GM21528 (cell line): ENCODE data around the gene OCIAD1.
A peak's percentile ranks its signal among the peaks of the same experiment; 100 is the strongest.
"Not testable (repeated sequence)": the region's sequence is repeated elsewhere in the genome, so short reads cannot be mapped to it uniquely, and the experiment has no call there.

ENCODE experiments used
- ATAC-seq: cut with Tn5 transposase; IDR thresholded peaks from one replicate; pipeline ENCODE4 v1.9.1; 2021; ENCODE audit warnings: mild to moderate bottlenecking, moderate library complexity; ENCODE audit not compliant: unreplicated experiment, low FRiP score

OCIAD1 gene

GRCh38 chr4:48879561-48880442 lies 48.9 kb downstream of the OCIAD1 start:
- no peak for ATAC-seq

DNA sequence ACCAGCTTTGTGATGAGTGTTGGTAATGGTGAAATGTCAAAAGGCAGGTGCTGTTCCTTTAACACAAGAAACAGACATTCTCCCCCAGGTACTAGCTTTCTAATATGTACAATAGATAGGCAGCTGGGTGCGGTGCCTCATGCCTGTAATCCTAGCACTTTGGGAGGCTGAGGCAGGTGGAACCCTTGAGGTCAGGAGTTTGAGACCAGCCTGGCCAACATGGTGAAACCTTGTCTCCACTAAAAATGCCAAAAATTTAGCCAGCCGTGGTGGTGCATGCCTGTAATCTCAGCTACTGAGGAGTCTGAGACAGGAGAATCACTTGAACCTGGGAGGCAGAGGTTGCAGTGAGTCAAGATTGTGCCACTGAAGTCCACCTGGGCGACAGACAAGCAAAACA lies 50.8 kb downstream of the OCIAD1 start:
- not testable (repeated sequence) for ATAC-seq

GRCh38 chr4:48889750-48890149 lies 58.9 kb downstream of the OCIAD1 start:
- not testable (repeated sequence) for ATAC-seq

GRCh38 chr4:48891028-48891619 lies 60.2 kb downstream of the OCIAD1 start:
- no peak for ATAC-seq

DNA sequence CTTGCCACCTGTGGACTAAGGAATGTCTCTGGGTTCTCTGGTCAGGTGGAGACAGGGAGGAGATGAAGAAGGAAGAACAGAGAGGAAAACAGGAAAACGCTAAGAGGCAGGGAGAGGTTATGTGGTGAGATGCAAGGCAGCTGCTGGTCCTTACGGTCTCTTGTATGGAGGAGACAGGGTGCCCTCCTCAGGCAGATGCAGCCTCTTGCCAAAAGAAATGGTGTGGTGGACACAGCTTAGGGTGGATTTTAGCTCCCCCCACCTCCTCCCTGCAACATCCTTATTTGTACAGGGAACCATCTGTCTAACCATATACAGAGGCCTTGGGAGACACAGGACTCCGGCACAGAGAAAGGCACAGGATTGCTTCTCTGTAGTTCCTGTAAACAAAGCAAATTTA lies 66.0 kb downstream of the OCIAD1 start:
- ATAC-seq, result no peak

GRCh38 chr4:48898733-48899431 lies 68.0 kb downstream of the OCIAD1 start:
- no peak for ATAC-seq

GRCh38 chr4:48899432-48899749 lies 68.5 kb downstream of the OCIAD1 start:
- ATAC-seq, result no peak

DNA sequence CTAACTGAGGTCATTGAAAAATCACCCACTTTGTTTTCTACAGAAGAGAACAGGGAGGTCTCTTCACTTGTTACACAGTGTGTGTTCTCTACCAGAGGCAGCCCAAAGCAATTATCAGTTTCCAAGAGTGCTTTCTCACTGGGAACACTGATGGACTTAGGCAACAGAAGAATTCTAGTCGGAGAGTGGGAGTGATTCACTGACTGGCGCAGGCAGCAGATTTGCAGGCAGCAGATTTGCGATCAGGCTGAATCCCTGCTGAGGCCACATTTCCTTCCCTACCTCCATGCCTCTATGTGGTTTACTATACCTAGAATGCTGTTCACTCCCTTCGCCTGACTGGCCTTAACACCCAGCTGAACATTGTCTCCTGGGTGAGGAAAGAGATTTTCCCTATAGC lies 69.1 kb downstream of the OCIAD1 start:
- no peak for ATAC-seq

GRCh38 chr4:48901196-48901595 lies 70.3 kb downstream of the OCIAD1 start:
- no peak for ATAC-seq

GRCh38 chr4:48902266-48902665 lies 71.4 kb downstream of the OCIAD1 start:
- ATAC-seq, result no peak

DNA sequence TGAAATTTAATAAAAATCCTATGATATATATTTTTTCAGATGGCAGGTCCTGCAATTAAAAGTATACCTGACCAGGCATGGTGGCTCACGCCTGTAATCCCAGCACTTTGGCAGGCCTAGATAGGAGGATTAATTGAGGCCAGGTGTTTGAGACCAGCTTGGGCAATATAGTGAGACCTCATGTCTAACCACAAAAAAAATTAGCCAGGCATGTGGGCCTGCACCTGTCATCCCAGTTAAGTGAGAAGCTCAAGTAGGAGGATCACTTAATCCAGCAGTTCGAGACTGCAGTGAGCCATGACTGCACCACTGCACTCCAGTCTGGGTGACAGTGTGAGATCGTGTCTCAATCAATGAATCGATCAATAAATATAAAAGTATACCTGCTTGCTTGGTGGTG lies 73.2 kb downstream of the OCIAD1 start:
- no peak for ATAC-seq

GRCh38 chr4:48904541-48905142 lies 73.8 kb downstream of the OCIAD1 start:
- ATAC-seq, result no peak

GRCh38 chr4:48905363-48906015 lies 74.6 kb downstream of the OCIAD1 start:
- ATAC-seq, result no peak

DNA sequence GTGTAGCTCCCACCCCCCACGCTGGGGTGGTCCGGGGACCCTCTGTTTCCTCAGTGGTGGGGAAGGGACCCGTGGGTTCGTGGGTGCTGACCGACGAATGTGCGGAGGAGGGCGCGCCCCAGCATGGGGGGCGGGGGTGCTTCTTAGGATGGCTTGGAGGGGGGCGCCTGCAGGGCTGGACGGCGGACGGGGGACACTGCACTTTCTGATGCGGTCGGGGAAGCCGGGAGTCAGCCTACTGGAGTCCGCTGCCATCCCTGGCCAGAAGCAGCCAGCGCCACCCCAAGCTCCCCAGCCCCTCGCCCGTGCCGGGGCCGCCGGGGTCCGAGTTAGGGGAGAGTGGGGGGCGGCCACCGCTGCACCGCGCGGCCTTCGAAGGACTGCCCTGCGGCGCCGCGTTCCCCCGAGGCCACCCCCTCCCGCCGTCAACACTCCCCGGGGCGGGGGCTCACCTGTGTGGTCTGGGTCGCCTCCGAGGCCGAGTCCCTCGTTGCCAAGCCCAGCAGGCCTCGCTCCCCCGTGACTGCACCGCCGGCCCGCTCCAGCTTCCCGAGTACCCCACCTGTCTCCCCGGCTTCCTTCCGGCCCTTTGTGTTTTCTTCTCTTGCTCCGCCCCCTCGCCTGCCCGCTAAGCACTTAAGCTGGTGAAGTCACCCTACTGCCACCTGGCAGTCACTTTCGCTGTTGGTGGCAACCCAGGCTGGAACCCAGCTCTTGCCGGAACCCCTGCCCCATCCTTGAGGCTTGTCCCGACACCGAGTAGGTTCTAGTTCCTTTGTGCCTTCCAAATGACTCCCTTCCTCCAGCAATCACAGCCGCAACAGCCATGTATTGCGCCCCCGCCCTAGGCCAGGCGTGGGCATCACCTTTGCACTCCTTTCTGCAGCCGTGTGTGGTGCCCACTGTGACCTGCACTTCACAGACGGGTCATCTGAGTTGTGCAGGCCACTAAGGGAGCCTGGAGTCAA lies 75.6 kb downstream of the OCIAD1 start, which contains the start of gene OCIAD2:
OCIAD2 (minus strand) TSS at position 569 of the 968 bp plus-strand sequence. CDS start 2,225 bp downstream, outside the sequence.
- peak; percentile 97 for ATAC-seq

- ATAC-seq, result no peak
These were observed 77.0 kb downstream of the OCIAD1 start for GRCh38 chr4:48907706-48908477.

DNA sequence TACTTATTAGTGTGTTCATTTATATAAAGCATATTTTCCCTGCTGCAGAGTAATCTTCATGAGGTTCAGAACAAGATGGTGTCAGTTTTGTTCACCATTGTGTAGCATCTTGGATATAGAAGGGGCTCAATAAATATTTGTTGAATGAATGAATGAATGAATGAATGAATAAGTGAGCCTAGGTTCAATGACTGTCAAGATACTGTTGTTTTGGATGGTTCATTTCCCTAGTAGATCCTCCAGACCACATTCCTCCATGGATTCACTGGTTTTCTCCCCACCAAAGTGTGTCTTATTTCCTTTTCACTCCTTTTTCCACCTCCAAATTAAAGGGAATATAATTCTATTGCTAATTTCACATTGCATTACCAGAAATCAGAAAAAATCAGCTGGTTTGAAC lies 77.8 kb downstream of the OCIAD1 start:
- no peak for ATAC-seq

GRCh38 chr4:48909697-48910096 lies 78.8 kb downstream of the OCIAD1 start:
- no peak for ATAC-seq

- ATAC-seq, result no peak
These were observed 79.6 kb downstream of the OCIAD1 start for GRCh38 chr4:48910511-48910910.
